AG09309 (cell line): ENCODE data around the gene ECSIT.

ENCODE experiments used
- DNase-seq: peaks from one replicate; pipeline ENCODE4 v3.0.0-alpha.2; 2010; ENCODE audit warnings: low read depth
- H3K4me3 ChIP-seq: 2 replicates; pipeline ENCODE4 v1.5.1; 2011; ENCODE audit warnings: mild to moderate bottlenecking, low read depth, low read length, moderate library complexity; ENCODE audit not compliant: control insufficient read depth
- TF ChIP-seq, protein P1 (sequence below): IDR thresholded peaks from 2 replicates; pipeline ENCODE4 v1.5.1; 2011; ENCODE audit warnings: mild to moderate bottlenecking, low read depth, low read length, inconsistent platforms; ENCODE audit not compliant: insufficient read depth, control insufficient read depth; ENCODE audit errors: missing control alignments

ECSIT gene

GRCh38 chr19:11547929-11548700 lies 19.2 kb upstream of the ECSIT start:
- DNase-seq = no peak
- TF ChIP-seq, protein P1, sequence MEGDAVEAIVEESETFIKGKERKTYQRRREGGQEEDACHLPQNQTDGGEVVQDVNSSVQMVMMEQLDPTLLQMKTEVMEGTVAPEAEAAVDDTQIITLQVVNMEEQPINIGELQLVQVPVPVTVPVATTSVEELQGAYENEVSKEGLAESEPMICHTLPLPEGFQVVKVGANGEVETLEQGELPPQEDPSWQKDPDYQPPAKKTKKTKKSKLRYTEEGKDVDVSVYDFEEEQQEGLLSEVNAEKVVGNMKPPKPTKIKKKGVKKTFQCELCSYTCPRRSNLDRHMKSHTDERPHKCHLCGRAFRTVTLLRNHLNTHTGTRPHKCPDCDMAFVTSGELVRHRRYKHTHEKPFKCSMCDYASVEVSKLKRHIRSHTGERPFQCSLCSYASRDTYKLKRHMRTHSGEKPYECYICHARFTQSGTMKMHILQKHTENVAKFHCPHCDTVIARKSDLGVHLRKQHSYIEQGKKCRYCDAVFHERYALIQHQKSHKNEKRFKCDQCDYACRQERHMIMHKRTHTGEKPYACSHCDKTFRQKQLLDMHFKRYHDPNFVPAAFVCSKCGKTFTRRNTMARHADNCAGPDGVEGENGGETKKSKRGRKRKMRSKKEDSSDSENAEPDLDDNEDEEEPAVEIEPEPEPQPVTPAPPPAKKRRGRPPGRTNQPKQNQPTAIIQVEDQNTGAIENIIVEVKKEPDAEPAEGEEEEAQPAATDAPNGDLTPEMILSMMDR = no peak
- no peak overlapping the region for H3K4me3 ChIP-seq

DNA sequence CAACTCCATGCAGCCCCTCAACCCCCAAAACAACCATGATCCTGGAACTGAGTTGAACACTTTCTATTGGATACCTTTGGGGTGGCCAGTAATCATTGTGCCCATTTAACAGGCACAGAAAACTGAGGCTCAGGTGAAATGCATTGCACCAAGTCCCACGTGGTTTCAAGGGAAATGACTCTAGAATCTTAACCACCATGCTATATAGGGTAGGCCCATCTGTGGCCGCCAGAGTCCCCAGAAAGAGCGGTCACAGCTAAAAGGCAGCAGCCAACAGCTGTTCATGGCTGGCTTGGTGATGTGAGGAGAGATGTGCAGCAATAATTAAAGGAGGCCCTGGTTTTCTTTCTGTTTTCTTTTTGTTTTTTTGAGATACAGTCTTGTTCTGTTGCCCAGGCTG lies 12.3 kb upstream of the ECSIT start:
- DNase-seq = no peak
- TF ChIP-seq, protein P1 = no peak
- H3K4me3 ChIP-seq = no peak overlapping the region

DNA sequence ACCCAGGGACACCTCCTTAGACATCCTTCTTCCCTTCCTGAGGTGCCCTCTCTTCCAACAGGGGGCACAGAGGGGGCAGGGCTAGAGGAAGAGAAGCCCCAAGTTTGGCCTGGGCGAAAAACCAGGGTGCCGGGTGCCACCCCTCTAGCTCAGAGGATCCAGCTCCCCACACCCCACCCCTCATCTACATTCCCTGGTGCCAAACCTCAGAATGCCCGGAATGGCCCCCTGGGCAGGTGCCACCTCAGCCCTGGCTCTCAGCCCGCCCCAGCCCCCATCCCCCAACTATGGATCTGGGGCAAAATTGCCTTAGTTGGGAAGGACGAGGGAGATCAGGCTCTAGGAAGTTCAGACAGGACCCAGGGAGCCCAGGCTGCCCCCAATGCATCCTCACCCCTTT lies 11.7 kb upstream of the ECSIT start:
- no peak overlapping the region for H3K4me3 ChIP-seq
- no peak for DNase-seq
- TF ChIP-seq, protein P1 = no peak

DNA sequence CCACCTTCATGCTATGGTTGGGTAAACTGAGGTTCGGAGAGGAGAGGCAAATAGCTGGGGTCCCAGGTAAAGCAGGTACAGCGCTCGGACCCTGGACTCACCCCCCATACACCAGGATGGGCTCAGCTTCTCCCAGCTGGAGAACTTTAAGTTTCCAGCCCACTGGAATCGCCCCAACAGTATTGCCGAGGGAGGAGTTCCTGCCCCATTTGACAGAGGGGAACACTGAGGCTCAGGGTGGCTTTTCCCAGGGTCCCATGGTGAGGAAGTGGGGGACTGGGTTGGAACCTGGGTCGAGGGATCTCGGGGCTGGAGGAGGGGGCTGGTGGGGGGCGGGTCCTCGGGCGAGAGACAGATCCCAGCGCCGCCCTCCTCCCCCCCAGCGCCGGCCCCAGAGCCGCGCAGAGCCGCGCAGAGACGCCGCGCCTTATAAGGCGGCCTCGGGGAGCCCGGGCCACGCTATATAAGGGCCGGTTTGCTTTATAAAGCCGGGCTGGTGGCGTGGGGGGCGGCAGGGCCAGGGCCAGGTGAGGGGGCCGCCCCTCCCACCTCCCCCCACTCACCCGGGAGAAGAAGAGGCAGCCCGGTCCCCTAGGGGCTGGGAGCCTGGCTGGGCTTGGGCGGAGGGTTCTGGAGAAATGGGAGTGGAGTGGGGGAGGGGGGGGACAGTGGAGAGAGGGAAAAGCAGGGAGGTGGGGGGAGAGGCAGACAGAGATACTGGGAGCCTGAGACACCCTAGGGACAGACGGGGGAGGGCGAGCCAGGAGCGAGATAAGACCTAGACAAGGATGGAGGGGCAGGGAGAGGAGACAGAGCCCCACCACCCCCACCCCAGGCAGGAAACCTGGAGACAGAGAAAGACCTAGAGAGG lies 10.8 kb upstream of the ECSIT start:
- TF ChIP-seq, protein P1 = no peak
- H3K4me3 ChIP-seq = peak overlapping the region; percentile 22
- DNase-seq = no peak

DNA sequence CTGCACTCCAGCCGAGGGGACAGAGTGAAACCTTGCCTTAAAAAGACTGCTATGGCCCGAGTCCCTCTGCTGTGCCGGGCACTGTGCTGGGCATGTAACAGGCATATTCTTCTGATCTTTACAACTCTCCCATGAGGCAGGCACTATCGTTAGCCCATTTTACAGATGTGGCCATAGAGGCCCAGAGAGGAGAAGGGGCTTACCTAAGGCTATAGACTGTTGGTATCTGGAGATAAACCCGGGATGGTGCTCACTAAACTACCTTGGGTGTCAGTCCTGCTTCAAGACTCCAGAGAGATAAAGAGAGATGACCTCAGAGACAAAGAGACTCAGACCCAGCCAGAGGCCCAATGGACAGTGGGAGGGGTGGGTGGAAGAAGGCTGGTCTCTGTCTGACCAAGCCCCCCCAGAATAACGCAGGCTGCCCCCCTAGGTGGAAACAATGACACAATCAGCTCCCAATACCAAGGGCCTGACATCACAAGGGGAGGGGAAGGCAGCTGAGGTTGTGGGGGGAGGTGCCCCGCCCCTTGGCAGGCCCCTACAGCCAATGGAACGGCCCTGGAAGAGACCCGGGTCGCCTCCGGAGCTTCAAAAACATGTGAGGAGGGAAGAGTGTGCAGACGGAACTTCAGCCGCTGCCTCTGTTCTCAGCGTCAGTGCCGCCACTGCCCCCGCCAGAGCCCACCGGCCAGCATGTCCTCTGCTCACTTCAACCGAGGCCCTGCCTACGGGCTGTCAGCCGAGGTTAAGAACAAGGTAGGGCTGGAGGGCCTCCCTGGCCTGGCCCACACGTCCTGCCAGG lies 9.5 kb upstream of the ECSIT start, which contains the start of gene CNN1:
Gene CNN1 (plus strand): TSS at position 620 of the 805 bp plus-strand sequence. CDS start 77 bp downstream, at position 697.
- DNase-seq = no peak
- TF ChIP-seq, protein P1 = no peak
- H3K4me3 ChIP-seq = no peak within 1 kb of the TSS; the same call in 1 of the 2 replicates
